Neural crest cell (in vitro differentiated cells): ENCODE results near the gene PLA2G4F. TPM values are rescaled to one million over a fixed set of nuclear protein-coding genes. Genes with fewer than 3 reads are reported as not detected.

Source experiments
- DNase-seq: peaks from one replicate; pipeline ENCODE4 v3.0.0; 2021; ENCODE audit warnings: low read depth, mixed read lengths, low spot score
- H3K27ac Mint-ChIP-seq: one replicate; pipeline ENCODE4 v1.8.0; 2021; ENCODE audit warnings: mild to moderate bottlenecking, mixed read lengths; ENCODE audit not compliant: unreplicated experiment
- H3K27me3 Mint-ChIP-seq: 2 replicates; pipeline ENCODE4 v1.8.0; 2021; ENCODE audit warnings: low read depth, mild to moderate bottlenecking, mixed read lengths
- H3K36me3 Mint-ChIP-seq: 2 replicates; pipeline ENCODE4 v1.8.0; 2021; ENCODE audit warnings: low read depth, mild to moderate bottlenecking, mixed read lengths
- H3K4me1 Mint-ChIP-seq: 2 replicates; pipeline ENCODE4 v1.8.0; 2021; ENCODE audit warnings: mixed read lengths
- H3K4me3 Mint-ChIP-seq: one replicate; pipeline ENCODE4 v1.8.0; 2021; ENCODE audit warnings: mild to moderate bottlenecking, mixed read lengths
- H3K9me3 Mint-ChIP-seq: 2 replicates; pipeline ENCODE4 v1.8.0; 2021; ENCODE audit warnings: mixed read lengths
- CTCF ChIP-seq: fragments of 200-600 bp; sonication (generic); conservative IDR thresholded peaks from 2 replicates; pipeline ENCODE4 v1.5.0; 2021; ENCODE audit warnings: antibody characterized with exemption, mild to moderate bottlenecking
- total RNA-seq: library from RNA; stranded (reverse); gene quantifications from 2 replicates; pipeline ENCODE4 v1.2.1, GENCODE V29; 2021

PLA2G4F gene
- total RNA-seq, 1 donor from 2014 or later, result not detected

- no peak overlapping the region for H3K27ac Mint-ChIP-seq
Observed at GRCh38 chr15:42134617-42135245, 21.7 kb downstream of the PLA2G4F start.

GRCh38 chr15:42133886-42134502 lies 22.4 kb downstream of the PLA2G4F start:
- Mint-ChIP-seq H3K4me3 (no peak overlapping the region), H3K4me1 (no peaks in the 10 kb centered on the region), H3K27ac (no peak overlapping the region), H3K9me3 (peaks cover 2% of the 10 kb centered on the region), H3K36me3 (no peaks in the 10 kb centered on the region), H3K27me3 (peaks cover 12% of the 10 kb centered on the region)
- peak; percentile 39 for DNase-seq
- peak; percentile 68 for TF ChIP-seq CTCF

More at GRCh38 chr15:42134617-42135245, 21.7 kb downstream of the PLA2G4F start:
- no peaks in the 10 kb centered on the region for H3K4me1 Mint-ChIP-seq
- no peak for TF ChIP-seq CTCF
- no peak for DNase-seq
- peaks cover 2% of the 10 kb centered on the region for H3K9me3 Mint-ChIP-seq
- no peak overlapping the region for H3K4me3 Mint-ChIP-seq
- no peaks in the 10 kb centered on the region for H3K36me3 Mint-ChIP-seq
- peaks cover 5% of the 10 kb centered on the region for H3K27me3 Mint-ChIP-seq

- no peaks in the 10 kb centered on the region for H3K4me1 Mint-ChIP-seq
- H3K4me3 Mint-ChIP-seq, result no peak overlapping the region
- DNase-seq, result no peak
- no peak for TF ChIP-seq CTCF
- no peak overlapping the region for H3K27ac Mint-ChIP-seq
- H3K36me3 Mint-ChIP-seq, result no peaks in the 10 kb centered on the region
- peaks cover 2% of the 10 kb centered on the region for H3K9me3 Mint-ChIP-seq
- peaks cover 13% of the 10 kb centered on the region for H3K27me3 Mint-ChIP-seq
Observed at GRCh38 chr15:42133356-42133755, 23.1 kb downstream of the PLA2G4F start.

- no peaks in the 10 kb centered on the region for H3K9me3 Mint-ChIP-seq
- TF ChIP-seq CTCF, result no peak
- H3K36me3 Mint-ChIP-seq, result no peaks in the 10 kb centered on the region
- no peaks in the 10 kb centered on the region for H3K4me1 Mint-ChIP-seq
- no peak for DNase-seq
- H3K27ac Mint-ChIP-seq, result no peak overlapping the region
- no peak overlapping the region for H3K4me3 Mint-ChIP-seq
- peaks cover 17% of the 10 kb centered on the region for H3K27me3 Mint-ChIP-seq
Observed at GRCh38 chr15:42131826-42132806, 24.3 kb downstream of the PLA2G4F start.

- no peaks in the 10 kb centered on the region for H3K4me1 Mint-ChIP-seq
- H3K27ac Mint-ChIP-seq, result peak overlapping the region; percentile 38
- H3K4me3 Mint-ChIP-seq, result no peak overlapping the region
- H3K27me3 Mint-ChIP-seq, result peaks cover 17% of the 10 kb centered on the region
- H3K9me3 Mint-ChIP-seq, result no peaks in the 10 kb centered on the region
- no peaks in the 10 kb centered on the region for H3K36me3 Mint-ChIP-seq
- DNase-seq, result no peak
- TF ChIP-seq CTCF, result no peak
Observed at GRCh38 chr15:42131006-42131405, 25.4 kb downstream of the PLA2G4F start.
